Stimulated activated CD8-positive, alpha-beta memory T cell treated with anti-CD3 and anti-CD28 coated beads, Interleukin-15, amount 100 ng/mL, for 24 hours (primary cell): ENCODE data around the gene KCNG4.

Experiments used
- DNase-seq: peaks from one replicate; pipeline ENCODE4 v3.0.0-alpha.2; 2020; ENCODE audit warnings: low read depth

The KCNG4 gene

GRCh38 chr16:84262939-84263338, 23.1 kb upstream of the KCNG4 start:
- DNase-seq = no peak

- DNase-seq = no peak
These were observed 22.2 kb upstream of the KCNG4 start for GRCh38 chr16:84262031-84262430.

GRCh38 chr16:84260766-84261554, 21.1 kb upstream of the KCNG4 start:
- no peak for DNase-seq

GRCh38 chr16:84259691-84260090, 19.9 kb upstream of the KCNG4 start:
- DNase-seq = no peak

- DNase-seq = no peak
These were observed 18.5 kb upstream of the KCNG4 start for GRCh38 chr16:84258266-84258665.

- DNase-seq = no peak
These were observed 15.4 kb upstream of the KCNG4 start for GRCh38 chr16:84255050-84255810.

- DNase-seq = no peak
These were observed 14.2 kb upstream of the KCNG4 start for GRCh38 chr16:84254062-84254461.

- DNase-seq = no peak
These were observed 13.4 kb upstream of the KCNG4 start for GRCh38 chr16:84253173-84253572.

- no peak for DNase-seq
These were observed 12.4 kb upstream of the KCNG4 start for GRCh38 chr16:84252184-84252583.

GRCh38 chr16:84247844-84248243, 8.0 kb upstream of the KCNG4 start:
- DNase-seq = no peak

GRCh38 chr16:84247331-84247730, 7.5 kb upstream of the KCNG4 start:
- DNase-seq = no peak

- DNase-seq = no peak
These were observed 6.9 kb upstream of the KCNG4 start for GRCh38 chr16:84246679-84247077.

- DNase-seq = no peak
These were observed 6.3 kb upstream of the KCNG4 start for GRCh38 chr16:84245956-84246678.

- DNase-seq = no peak
These were observed 4.9 kb upstream of the KCNG4 start for GRCh38 chr16:84244728-84245127.

- no peak for DNase-seq
These were observed 3.9 kb upstream of the KCNG4 start for GRCh38 chr16:84243732-84244131.

- no peak for DNase-seq
These were observed 3.0 kb upstream of the KCNG4 start for GRCh38 chr16:84242839-84243238.

GRCh38 chr16:84241778-84242177, 2.0 kb upstream of the KCNG4 start:
- no peak for DNase-seq

GRCh38 chr16:84240455-84240854, 643 bp upstream of the KCNG4 start:
- DNase-seq = no peak

- no peak for DNase-seq
These were observed 557 bp downstream of the KCNG4 start for GRCh38 chr16:84239141-84239769.

- DNase-seq = no peak
These were observed 1.6 kb downstream of the KCNG4 start for GRCh38 chr16:84237994-84238750.

GRCh38 chr16:84236671-84237070, 3.1 kb downstream of the KCNG4 start:
- no peak for DNase-seq
